GM13977 (cell line): ENCODE data around the gene VMA21.

Experiments
- DNase-seq: peaks from one replicate; pipeline ENCODE4 v3.0.0; 2012; ENCODE audit warnings: low spot score
- CTCF ChIP-seq: IDR thresholded peaks from 2 replicates; pipeline ENCODE4 v1.5.1; 2012; ENCODE audit warnings: mild to moderate bottlenecking, control low read depth; ENCODE audit not compliant: insufficient read depth; ENCODE audit errors: extremely low read depth, missing control alignments
- in situ Hi-C: fragments of 300-500 bp; cut with MboI; formaldehyde crosslinking; loops from one replicate; pipeline ENCODE4 v1.12.0; 2022; ENCODE audit warnings: low sequenced_read_pairs, low pct_unique_long_range_greater_than_20kb, mixed read lengths, inconsistent platforms; ENCODE audit not compliant: unreplicated experiment

Gene VMA21

DNA sequence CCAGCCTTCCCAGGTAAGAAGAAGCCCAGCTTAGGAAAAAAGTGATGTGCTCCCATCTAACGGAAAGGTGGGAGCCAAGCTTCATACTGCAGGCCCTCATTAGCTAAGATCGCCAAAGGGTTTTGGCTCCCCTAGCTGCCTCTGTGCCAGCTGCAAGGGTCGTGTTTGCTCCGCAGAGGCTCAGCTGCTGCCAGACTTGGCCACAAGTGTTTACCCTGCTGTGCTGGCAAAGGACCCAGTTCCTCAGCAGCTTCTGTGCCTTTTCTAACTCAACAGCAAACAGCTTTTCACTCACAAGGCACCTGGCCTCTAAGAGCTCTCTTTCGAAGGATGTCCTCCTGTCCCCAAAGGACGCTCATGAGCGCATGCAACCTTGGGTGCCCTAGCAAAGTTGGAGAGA, 12.2 kb upstream of the VMA21 start:
- no peak for TF ChIP-seq CTCF
- no peak for DNase-seq
- in situ Hi-C loops, result no loop called here

DNA sequence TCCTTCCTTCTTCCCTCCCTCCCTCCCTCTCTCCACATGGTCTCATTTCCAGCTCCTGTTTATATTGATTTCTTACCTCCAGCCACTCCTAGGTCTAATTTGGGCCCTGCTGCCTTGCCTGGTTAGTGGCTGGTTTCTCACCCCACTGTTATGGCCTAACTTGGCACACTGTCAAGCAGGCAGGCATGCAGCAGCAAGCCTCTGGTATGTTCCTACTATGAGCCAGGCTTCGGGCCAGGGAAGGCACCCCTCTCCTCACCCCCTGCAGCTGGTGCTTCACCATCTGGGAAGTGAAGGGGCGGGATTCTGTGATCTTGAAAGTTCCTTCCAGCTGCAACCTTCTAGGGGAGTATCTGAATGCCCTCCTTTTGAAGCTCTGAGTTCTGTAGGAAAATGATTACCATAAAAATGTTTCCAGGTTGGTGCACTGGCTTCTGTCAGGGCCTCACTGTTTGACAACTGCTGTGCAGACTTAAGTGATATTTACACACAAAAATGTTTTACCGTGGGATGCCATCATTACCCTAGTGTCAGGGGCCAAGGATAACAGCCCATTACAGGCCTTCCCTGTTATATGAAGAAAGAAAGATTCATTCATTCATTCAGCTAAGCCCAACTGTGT, 10.1 kb upstream of the VMA21 start:
- DNase-seq, result no peak
- in situ Hi-C loops, result no loop called here
- no peak for TF ChIP-seq CTCF

GRCh38 chrX:151391722-151392121, 5.3 kb upstream of the VMA21 start:
- in situ Hi-C loops, result no loop called here
- TF ChIP-seq CTCF, result no peak
- no peak for DNase-seq

DNA sequence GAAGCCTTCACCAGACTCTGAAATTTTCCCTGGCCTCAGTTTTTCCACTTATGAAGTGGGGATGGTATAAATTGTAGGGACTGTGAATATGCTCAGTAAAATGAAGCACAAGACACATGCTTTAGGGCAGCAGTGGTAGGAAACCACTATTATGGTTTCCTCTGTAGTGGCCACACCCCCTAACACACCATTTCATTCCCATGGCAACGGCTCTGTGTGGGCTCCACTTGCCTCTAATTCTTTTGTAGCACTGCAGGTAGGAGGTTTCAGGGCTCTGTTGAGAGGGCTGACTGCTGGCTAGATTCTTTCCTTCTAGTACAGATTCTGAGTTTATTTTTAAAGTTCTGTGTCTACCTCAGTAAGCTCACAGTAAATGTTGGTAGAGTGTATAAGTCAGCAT, 3.5 kb upstream of the VMA21 start:
- DNase-seq, result peak; percentile 57
- in situ Hi-C loops, result no loop called here
- TF ChIP-seq CTCF, result no peak

GRCh38 chrX:151396042-151396824, 773 bp upstream of the VMA21 start:
- TF ChIP-seq CTCF, result no peak
- in situ Hi-C loops, result no loop called here
- peak; percentile 45 for DNase-seq

- DNase-seq, result peak; percentile 24
- in situ Hi-C loops, result no loop called here
- TF ChIP-seq CTCF, result no peak
These were observed 700 bp downstream of the VMA21 start for GRCh38 chrX:151397741-151398070.
